Gastrocnemius medialis (tissue), 4 donors: ENCODE measurements around the gene PHF1.

ENCODE experiments used
- CTCF ChIP-seq, 5 experiments: fragments of 450-650 bp in 3 of 5; fragments of 200-600 bp in 2 of 5; sonication (generic) in 2 of 5; IDR thresholded peaks in 4 of 5; conservative IDR thresholded peaks in 1 of 5; 1 replicate in 4 of 5; 2 replicates in 1 of 5; pipeline ENCODE4 v1.5.1; 2016 to 2019; ENCODE audit warnings: antibody characterized with exemption in 5 of 5, mild to moderate bottlenecking in 3 of 5, moderate library complexity in 3 of 5
- POLR2A ChIP-seq, 2 donors: fragments of 450-650 bp; IDR thresholded peaks; one replicate each; pipeline ENCODE4 v1.6.1; 2017; ENCODE audit warnings: antibody characterized with exemption in 2 of 2, mild to moderate bottlenecking in 2 of 2, moderate library complexity in 2 of 2

DNA sequence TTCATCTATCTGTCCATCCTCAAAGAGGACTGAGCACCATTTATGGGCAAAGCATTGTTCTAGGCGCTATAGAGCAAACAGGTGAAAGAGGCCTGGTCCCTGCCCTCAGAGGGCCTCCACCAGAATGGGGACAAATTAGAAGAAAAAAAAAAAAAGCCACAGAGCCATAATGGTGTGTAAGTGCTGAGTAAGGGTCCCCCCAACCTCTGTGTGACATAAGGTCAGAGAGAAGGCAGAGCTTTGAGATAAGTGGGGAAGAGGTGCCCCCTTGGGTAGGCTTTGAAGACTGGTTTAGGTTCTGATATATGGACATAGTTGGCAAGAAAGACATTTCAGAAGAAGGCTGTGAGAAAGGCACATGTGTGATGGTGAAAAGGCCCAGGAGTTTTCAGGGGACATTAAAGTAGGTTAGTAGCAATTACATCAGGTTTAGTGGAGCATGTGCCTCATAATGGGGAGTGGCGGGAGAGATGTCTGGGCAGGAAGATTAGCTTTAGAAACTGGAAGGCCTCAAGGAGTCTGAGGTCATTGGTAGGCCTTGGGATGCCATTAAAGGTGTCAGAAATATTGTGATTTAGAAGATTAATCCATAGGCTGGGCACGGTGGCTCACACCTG, 28.3 kb downstream of the PHF1 start:
- TF ChIP-seq CTCF (IDR thresholded peaks at IDR 0.05 in 4 of 5, conservative IDR thresholded peaks at IDR 0.05 in 1 of 5) (no peak), POLR2A (IDR thresholded peaks at IDR 0.05) (no peak)
